HL-60 (cell line): ENCODE data around the gene ASB18.

Source experiments
- DNase-seq, 2 experiments: peaks; one replicate each; pipeline ENCODE4 v3.0.0-alpha.2; 2010 to 2020; ENCODE audit warnings: low read depth in 1 of 2, low spot score in 1 of 2
- H3K27ac ChIP-seq: fragments of 250-450 bp; sonication (Bioruptor Pico); replicated peaks from 2 replicates; pipeline ENCODE4 v1.5.1; 2020; ENCODE audit warnings: mild to moderate bottlenecking, moderate library complexity
- H3K27me3 ChIP-seq: fragments of 250-450 bp; sonication (Bioruptor Pico); 2 replicates; pipeline ENCODE4 v1.5.1; 2021; ENCODE audit warnings: mild to moderate bottlenecking, moderate library complexity; ENCODE audit not compliant: insufficient read depth, poor library complexity, severe bottlenecking
- H3K4me3 ChIP-seq: replicated peaks from 2 replicates; pipeline ENCODE4 v1.5.1; 2011; ENCODE audit warnings: mild to moderate bottlenecking, control low read depth, low read length; ENCODE audit not compliant: insufficient read depth
- GABPA ChIP-seq: IDR thresholded peaks from 2 replicates; pipeline ENCODE4 v1.6.1; 2012; ENCODE audit warnings: low read depth
- POLR2AphosphoS5 ChIP-seq: IDR thresholded peaks from 2 replicates; pipeline ENCODE4 v1.6.1; 2012; ENCODE audit warnings: low read depth
- SPI1 ChIP-seq: IDR thresholded peaks from 2 replicates; pipeline ENCODE4 v1.6.1; 2012; ENCODE audit warnings: low read depth, mild to moderate bottlenecking, borderline replicate concordance
- TF ChIP-seq, protein P1 (sequence below): IDR thresholded peaks from 2 replicates; pipeline ENCODE4 v1.6.1; 2012; ENCODE audit warnings: low read depth; ENCODE audit not compliant: insufficient replicate concordance
- TF ChIP-seq, protein P2 (sequence below): IDR thresholded peaks from one replicate; pipeline ENCODE4 v1.5.1; 2011; ENCODE audit warnings: low read length, control low read depth, inconsistent platforms; ENCODE audit not compliant: insufficient read depth

The ASB18 gene

DNA sequence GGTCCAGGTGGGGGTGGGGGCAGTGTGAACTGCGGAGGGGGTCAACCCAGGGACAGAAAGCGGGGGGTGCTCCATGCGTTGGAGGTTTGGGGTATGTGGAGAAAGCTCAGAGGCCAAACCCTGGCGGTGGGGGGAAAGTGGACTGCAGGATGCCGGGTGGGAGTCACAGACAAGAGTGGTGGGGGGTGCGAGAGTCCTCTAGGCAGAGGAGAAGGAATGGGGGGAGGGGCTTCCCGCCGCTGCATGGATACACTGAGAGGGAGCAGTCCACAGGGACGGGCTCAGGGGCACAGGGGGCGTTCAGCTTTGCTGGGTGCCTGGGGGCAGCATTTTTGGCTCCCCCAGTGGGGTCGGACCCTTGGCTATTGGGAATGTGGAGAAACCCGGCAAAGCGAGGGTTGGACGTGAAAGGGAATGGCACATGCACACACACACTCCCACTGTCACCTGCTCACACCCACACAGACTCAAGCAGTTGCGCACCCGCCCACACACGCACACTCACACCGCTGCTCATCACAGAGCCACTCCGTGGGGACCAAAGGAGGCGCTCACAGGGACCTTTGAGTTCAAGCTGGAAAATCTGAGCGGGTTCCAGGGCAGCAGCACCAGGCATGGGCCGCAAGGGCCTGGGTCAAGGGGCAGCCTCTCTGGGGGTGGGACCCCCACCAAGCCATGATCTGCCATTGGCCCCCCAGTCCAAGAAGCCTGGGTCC, 103.7 kb downstream of the ASB18 start:
- no peak overlapping the region for H3K4me3 ChIP-seq
- TF ChIP-seq POLR2AphosphoS5 (no peak), GABPA (no peak)
- H3K27me3 ChIP-seq: peaks cover 18% of the 10 kb centered on the region
- no peak for DNase-seq
- H3K27ac ChIP-seq: no peak overlapping the region

DNA sequence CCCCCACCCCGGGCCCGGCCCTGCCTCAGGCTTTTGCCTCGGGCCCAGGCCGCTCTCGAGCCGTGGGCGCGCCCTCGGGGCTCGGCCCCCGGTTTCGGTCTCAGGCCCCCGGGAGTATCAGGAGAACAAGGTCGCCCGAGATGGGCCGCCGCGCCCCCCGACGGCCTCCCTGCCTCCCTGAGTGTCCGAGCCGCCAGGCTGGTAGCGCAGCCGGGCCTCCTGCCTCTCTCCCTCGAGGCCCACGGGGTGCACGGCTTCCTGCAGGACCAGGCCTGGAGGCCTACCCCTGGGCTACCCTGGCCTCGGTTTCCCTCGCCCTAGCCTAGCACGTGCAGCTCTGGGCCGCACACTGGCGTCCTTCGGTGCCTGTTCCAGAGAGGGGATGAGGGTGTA, 104.4 kb downstream of the ASB18 start:
- Histone ChIP-seq H3K4me3 (no peak overlapping the region), H3K27me3 (peaks cover 10% of the 10 kb centered on the region), H3K27ac (no peak overlapping the region)
- no peak for DNase-seq
- TF ChIP-seq POLR2AphosphoS5 (no peak), GABPA (no peak), SPI1 (no peak)
- TF ChIP-seq, protein P1, sequence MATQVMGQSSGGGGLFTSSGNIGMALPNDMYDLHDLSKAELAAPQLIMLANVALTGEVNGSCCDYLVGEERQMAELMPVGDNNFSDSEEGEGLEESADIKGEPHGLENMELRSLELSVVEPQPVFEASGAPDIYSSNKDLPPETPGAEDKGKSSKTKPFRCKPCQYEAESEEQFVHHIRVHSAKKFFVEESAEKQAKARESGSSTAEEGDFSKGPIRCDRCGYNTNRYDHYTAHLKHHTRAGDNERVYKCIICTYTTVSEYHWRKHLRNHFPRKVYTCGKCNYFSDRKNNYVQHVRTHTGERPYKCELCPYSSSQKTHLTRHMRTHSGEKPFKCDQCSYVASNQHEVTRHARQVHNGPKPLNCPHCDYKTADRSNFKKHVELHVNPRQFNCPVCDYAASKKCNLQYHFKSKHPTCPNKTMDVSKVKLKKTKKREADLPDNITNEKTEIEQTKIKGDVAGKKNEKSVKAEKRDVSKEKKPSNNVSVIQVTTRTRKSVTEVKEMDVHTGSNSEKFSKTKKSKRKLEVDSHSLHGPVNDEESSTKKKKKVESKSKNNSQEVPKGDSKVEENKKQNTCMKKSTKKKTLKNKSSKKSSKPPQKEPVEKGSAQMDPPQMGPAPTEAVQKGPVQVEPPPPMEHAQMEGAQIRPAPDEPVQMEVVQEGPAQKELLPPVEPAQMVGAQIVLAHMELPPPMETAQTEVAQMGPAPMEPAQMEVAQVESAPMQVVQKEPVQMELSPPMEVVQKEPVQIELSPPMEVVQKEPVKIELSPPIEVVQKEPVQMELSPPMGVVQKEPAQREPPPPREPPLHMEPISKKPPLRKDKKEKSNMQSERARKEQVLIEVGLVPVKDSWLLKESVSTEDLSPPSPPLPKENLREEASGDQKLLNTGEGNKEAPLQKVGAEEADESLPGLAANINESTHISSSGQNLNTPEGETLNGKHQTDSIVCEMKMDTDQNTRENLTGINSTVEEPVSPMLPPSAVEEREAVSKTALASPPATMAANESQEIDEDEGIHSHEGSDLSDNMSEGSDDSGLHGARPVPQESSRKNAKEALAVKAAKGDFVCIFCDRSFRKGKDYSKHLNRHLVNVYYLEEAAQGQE: no peak
- TF ChIP-seq, protein P2, sequence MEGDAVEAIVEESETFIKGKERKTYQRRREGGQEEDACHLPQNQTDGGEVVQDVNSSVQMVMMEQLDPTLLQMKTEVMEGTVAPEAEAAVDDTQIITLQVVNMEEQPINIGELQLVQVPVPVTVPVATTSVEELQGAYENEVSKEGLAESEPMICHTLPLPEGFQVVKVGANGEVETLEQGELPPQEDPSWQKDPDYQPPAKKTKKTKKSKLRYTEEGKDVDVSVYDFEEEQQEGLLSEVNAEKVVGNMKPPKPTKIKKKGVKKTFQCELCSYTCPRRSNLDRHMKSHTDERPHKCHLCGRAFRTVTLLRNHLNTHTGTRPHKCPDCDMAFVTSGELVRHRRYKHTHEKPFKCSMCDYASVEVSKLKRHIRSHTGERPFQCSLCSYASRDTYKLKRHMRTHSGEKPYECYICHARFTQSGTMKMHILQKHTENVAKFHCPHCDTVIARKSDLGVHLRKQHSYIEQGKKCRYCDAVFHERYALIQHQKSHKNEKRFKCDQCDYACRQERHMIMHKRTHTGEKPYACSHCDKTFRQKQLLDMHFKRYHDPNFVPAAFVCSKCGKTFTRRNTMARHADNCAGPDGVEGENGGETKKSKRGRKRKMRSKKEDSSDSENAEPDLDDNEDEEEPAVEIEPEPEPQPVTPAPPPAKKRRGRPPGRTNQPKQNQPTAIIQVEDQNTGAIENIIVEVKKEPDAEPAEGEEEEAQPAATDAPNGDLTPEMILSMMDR: no peak

DNA sequence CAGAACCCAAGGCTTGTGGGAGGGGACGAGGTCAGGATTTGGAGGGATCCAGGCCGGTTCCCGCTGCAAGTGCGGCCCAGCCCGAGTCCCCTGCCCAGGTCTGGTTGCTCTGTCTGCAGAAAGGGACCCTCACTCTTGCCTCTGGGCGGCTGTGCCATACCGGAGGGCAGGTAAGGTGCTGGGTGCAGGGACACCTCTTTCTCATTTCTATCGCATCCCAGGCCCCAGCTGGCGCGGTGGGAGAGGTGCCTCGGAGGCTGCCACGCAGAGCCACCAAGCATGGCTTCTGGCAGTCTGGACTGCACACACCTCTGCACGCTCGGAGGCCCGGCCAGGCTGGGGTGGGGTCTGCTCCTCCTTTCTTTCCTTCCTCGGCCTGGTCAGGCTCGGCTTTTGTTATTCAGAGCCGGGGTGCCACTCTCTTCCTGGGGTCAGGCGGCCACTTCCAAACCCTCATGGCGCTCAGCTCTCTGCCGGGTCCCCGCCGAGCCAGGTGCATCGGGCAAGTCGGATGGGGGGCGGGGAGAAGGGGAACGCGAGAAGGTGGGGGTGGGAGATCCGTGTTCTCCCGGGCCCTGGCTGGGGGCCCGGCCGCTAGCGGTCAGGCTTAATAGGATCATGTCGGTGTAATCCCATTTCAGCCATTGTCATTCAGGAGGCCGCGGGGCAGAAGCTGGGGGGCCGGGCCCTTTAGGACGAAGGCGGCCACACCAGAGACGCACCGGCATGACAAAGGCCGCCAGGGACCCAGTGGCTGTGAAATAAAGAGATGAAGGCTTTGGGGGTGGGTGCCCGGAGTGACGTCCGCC, 105.0 kb downstream of the ASB18 start:
- Histone ChIP-seq H3K27me3 (peaks cover 7% of the 10 kb centered on the region), H3K4me3 (no peak overlapping the region)
- TF ChIP-seq GABPA (no peak), SPI1 (no peak), POLR2AphosphoS5 (no peak)
- TF ChIP-seq, protein P1: no peak
- TF ChIP-seq, protein P2: no peak

DNA sequence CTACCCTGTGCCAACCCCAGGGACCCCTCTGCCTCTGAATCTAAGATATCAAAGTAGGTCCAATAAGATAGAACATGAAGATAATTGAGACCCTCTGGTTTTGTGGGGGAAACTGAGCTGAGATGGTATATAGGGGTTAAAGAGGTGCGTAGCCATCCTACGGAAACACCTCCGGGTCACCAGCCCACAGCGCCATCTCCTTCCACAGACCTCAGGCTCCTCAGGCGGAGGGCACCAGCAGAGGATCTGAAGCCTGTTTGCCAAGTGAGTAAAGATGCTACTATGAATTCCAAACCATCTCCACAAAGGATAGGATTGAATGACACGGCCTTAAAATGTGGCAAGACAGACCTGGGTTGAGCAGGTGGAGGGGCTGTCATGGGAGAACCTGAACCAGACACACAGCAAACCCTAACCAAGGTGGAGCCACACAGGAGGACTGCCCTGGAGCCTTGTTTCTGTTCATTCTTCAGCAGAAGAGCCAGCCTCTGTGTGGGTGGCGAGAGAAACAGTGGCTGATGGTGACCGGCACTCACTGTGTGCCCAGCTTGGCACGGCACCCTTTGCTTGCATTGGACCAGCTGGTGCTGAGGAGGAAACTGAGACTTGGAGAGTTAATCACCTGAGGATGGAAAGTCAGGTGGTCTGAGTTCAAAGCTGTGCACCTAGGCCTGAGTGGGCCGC, 106.2 kb downstream of the ASB18 start:
- no peak for DNase-seq
- Histone ChIP-seq H3K4me3 (no peak overlapping the region), H3K27me3 (peaks cover under 1% of the 10 kb centered on the region), H3K27ac (no peak overlapping the region)
- TF ChIP-seq GABPA (no peak), SPI1 (no peak), POLR2AphosphoS5 (no peak)
- TF ChIP-seq, protein P2: no peak
- TF ChIP-seq, protein P1: no peak

More for the DNA sequence above, 105.0 kb downstream of the ASB18 start:
- no peak for DNase-seq
- no peak overlapping the region for H3K27ac ChIP-seq
